Gastroesophageal sphincter (tissue), 3 donors: Measurements from ENCODE around the gene MLH3.

Experiments
- EP300 ChIP-seq: sonication (generic); formaldehyde crosslinking; IDR thresholded peaks from one replicate; pipeline ENCODE4 v1.6.1; 2017; ENCODE audit warnings: antibody characterized with exemption, mild to moderate bottlenecking
- POLR2A ChIP-seq, 2 donors: fragments of 450-650 bp; IDR thresholded peaks; one replicate each; pipeline ENCODE4 v1.6.1; 2017; ENCODE audit warnings: antibody characterized with exemption in 2 of 2, mild to moderate bottlenecking in 2 of 2, moderate library complexity in 1 of 2
- TF ChIP-seq, protein P1 (sequence below), 4 experiments: fragments of 200-600 bp in 2 of 4; fragments of 450-650 bp in 2 of 4; sonication (generic) in 1 of 4; IDR thresholded peaks; one replicate each; pipeline ENCODE4 v1.5.1; 2017 to 2019; ENCODE audit warnings: antibody characterized with exemption in 4 of 4, mild to moderate bottlenecking in 2 of 4, moderate library complexity in 2 of 4

DNA sequence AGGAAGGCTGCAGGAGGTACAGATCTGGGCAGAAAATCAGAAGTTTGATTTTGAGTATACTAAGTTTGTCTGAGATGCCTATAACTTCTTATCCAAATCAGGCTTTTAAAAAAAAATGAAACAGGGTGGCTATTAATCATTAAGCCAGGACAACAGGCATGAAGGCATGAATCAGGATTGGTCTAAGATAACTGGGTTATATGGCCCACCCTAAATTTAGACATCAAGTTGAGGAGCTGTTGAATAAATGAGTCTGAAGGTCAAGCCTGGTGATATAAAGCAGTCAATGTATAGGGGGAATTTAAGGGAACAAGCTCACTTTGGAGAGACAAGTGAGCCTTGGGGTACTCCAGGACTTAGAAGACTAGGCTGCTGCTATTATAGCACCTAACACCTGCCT is 46.9 kb upstream of the MLH3 start:
- TF ChIP-seq, protein P1, sequence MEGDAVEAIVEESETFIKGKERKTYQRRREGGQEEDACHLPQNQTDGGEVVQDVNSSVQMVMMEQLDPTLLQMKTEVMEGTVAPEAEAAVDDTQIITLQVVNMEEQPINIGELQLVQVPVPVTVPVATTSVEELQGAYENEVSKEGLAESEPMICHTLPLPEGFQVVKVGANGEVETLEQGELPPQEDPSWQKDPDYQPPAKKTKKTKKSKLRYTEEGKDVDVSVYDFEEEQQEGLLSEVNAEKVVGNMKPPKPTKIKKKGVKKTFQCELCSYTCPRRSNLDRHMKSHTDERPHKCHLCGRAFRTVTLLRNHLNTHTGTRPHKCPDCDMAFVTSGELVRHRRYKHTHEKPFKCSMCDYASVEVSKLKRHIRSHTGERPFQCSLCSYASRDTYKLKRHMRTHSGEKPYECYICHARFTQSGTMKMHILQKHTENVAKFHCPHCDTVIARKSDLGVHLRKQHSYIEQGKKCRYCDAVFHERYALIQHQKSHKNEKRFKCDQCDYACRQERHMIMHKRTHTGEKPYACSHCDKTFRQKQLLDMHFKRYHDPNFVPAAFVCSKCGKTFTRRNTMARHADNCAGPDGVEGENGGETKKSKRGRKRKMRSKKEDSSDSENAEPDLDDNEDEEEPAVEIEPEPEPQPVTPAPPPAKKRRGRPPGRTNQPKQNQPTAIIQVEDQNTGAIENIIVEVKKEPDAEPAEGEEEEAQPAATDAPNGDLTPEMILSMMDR (IDR thresholded peaks at IDR 0.05) = no peak
- TF ChIP-seq EP300 (no peak), POLR2A (IDR thresholded peaks at IDR 0.05) (no peak)
